Neural cell (in vitro differentiated cells): Measurements from ENCODE around the gene RPAP2. TPM values are rescaled to one million over a fixed set of nuclear protein-coding genes. Genes with fewer than 3 reads are reported as not detected.

Source experiments
- polyA plus RNA-seq: library from polyadenylated mRNA; depleted of rRNA; stranded (reverse); fragments of >200 nt; gene quantifications from 2 replicates; pipeline ENCODE4 v1.2.3, GENCODE V29; 2014
- small RNA-seq, 3 experiments: library from RNA; depleted of rRNA; stranded (forward); fragments of <200 nt; gene quantifications; one replicate each; pipeline ENCODE3, GENCODE V24; 2012

Gene RPAP2
- polyA plus RNA-seq, 1 donor from 2014 or later = 9.3 TPM

Small RNA genes within 50 kb of the gene (small RNA-seq; reads per million reads assigned to genes)
- gene RN7SL824P = 0 reads per million in 3 experiments

Other genes starting within 250 kb of the RPAP2 start
- gene SETSIP, start 223.6 kb upstream of the RPAP2 start, polyA plus RNA-seq = not detected in 2 replicates
- gene BTBD8, start 218.7 kb upstream of the RPAP2 start, polyA plus RNA-seq = 36.6 and 38.6 TPM in 2 replicates
- gene C1orf146, start 81.1 kb upstream of the RPAP2 start, polyA plus RNA-seq = not detected in 2 replicates
- 34.2 and 40.2 TPM in 2 replicates for gene GLMN, start 72 bp upstream of the RPAP2 start, polyA plus RNA-seq
- gene GFI1, start 187.9 kb downstream of the RPAP2 start, polyA plus RNA-seq = not detected in 2 replicates